Measurements from ENCODE around the gene URB1.
"Not testable (repeated sequence)": the region's sequence is repeated elsewhere in the genome, so short reads cannot be mapped to it uniquely, and the experiment has no call there.

GRCh38 chr21:32368961-32369360, 23.9 kb downstream of the URB1 start:
- not testable (repeated sequence) for TF ChIP-seq CTCF (IDR thresholded peaks at IDR 0.05); POLR2AphosphoS5 (IDR thresholded peaks at IDR 0.05; ENCODE audit: low read depth, low read length); REST (IDR thresholded peaks at IDR 0.05; ENCODE audit: insufficient read depth in 1 of 2, low read depth in 2 of 2, low read length in 1 of 2); TCF7L2 (IDR thresholded peaks at IDR 0.05; ENCODE audit: low read depth, low read length); SIN3A (IDR thresholded peaks at IDR 0.05; ENCODE audit: borderline replicate concordance, insufficient read depth, low read depth, low read length)
